Endothelial cell of umbilical vein (primary cell): ENCODE results near the gene CLTC. TPM values are rescaled to one million over a fixed set of nuclear protein-coding genes. Genes with fewer than 3 reads are reported as not detected.
"Not testable (repeated sequence)": the region's sequence is repeated elsewhere in the genome, so short reads cannot be mapped to it uniquely, and the experiment has no call there.

Source experiments
- BruUV-seq: library from RNA; stranded (reverse); fragments of 400-500 nt; replicated peaks from 2 replicates; lab custom pipeline; 2021; lab: Mats Ljungman, UMichigan
- CTCF ChIA-PET: fragments of 300-600, 350-600 bp; sonication (Branson Sonifier 250); formaldehyde crosslinking; loops from one replicate; lab custom pipeline; 2021; ENCODE audit warnings: antibody characterized with exemption, inconsistent platforms; lab: Charles Lee
- POLR2A ChIA-PET: fragments of 300-600, 350-600 bp; sonication (Branson Sonifier 250); formaldehyde crosslinking; loops from one replicate; lab custom pipeline; 2021; ENCODE audit warnings: antibody characterized with exemption, inconsistent platforms; lab: Charles Lee
- DNase-seq: peaks from one replicate; pipeline ENCODE4 v3.0.0-alpha.2; 2011; ENCODE audit warnings: low read depth, low spot score
- FAIRE-seq: peaks from 2 replicates; lab custom pipeline; 2011; peaks lifted over from hg19 to GRCh38; lab: Jason Lieb, UNC
- H2AFZ ChIP-seq: 2 replicates; pipeline ENCODE4 v1.6.0; 2012; ENCODE audit warnings: low read depth, low read length, control low read depth, inconsistent platforms
- H3K27ac ChIP-seq: 2 replicates; pipeline ENCODE4 v1.5.1; 2011; ENCODE audit warnings: low read depth, mild to moderate bottlenecking, control low read depth, low read length, moderate library complexity; ENCODE audit not compliant: insufficient read depth
- H3K27me3 ChIP-seq, 2 experiments: 2 replicates each; pipeline versions ENCODE4 v1.6.0 to v1.6.1; 2011; ENCODE audit warnings: low read length in 2 of 2, mixed read lengths in 1 of 2; ENCODE audit not compliant: control insufficient read depth in 2 of 2, insufficient read depth in 2 of 2
- H3K36me3 ChIP-seq, 2 experiments: 2 replicates in 1 of 2; 3 replicates in 1 of 2; pipeline ENCODE4 v1.5.1; 2011; ENCODE audit warnings: low read length in 2 of 2, mild to moderate bottlenecking in 1 of 2, moderate library complexity in 1 of 2; ENCODE audit not compliant: control insufficient read depth in 2 of 2, insufficient read depth in 2 of 2; ENCODE audit errors: extremely low read depth in 1 of 2
- H3K4me1 ChIP-seq: 3 replicates; pipeline ENCODE4 v1.5.1; 2011; ENCODE audit warnings: mild to moderate bottlenecking, low read length; ENCODE audit not compliant: control insufficient read depth, insufficient read depth; ENCODE audit errors: extremely low read depth
- H3K4me2 ChIP-seq: 2 replicates; pipeline ENCODE4 v1.6.1; 2011; ENCODE audit warnings: low read length, control low read depth, mixed read lengths; ENCODE audit not compliant: insufficient read depth
- H3K4me3 ChIP-seq, 3 experiments: fragments of 200-600 bp in 1 of 3; sonication (generic), shearing (Covaris generic) in 1 of 3; replicated peaks in 1 of 3; 2 replicates each; pipeline ENCODE4 v1.5.1; 2011 to 2016; ENCODE audit warnings: control low read depth in 3 of 3, low read length in 3 of 3, mild to moderate bottlenecking in 2 of 3, inconsistent platforms in 1 of 3, low read depth in 1 of 3, moderate library complexity in 1 of 3; ENCODE audit not compliant: insufficient read depth in 1 of 3
- H3K79me2 ChIP-seq: 2 replicates; pipeline ENCODE4 v1.6.0; 2012; ENCODE audit warnings: low read length, inconsistent platforms; ENCODE audit not compliant: control insufficient read depth, insufficient read depth
- H3K9ac ChIP-seq: replicated peaks from 2 replicates; pipeline ENCODE3; 2011; ENCODE audit warnings: low read length, control low read depth; ENCODE audit not compliant: insufficient read depth; ENCODE audit errors: extremely low read depth
- H3K9me1 ChIP-seq: replicated peaks from 3 replicates; pipeline ENCODE4 v1.6.0; 2011; ENCODE audit warnings: mild to moderate bottlenecking, low read length; ENCODE audit not compliant: control insufficient read depth, insufficient read depth; ENCODE audit errors: extremely low read depth
- H3K9me3 ChIP-seq: replicated peaks from 2 replicates; pipeline ENCODE4 v1.5.1; 2012; ENCODE audit warnings: low read length, inconsistent platforms; ENCODE audit not compliant: control insufficient read depth, insufficient read depth
- H4K20me1 ChIP-seq: replicated peaks from 2 replicates; pipeline ENCODE3; 2011; ENCODE audit warnings: mild to moderate bottlenecking, low read length; ENCODE audit not compliant: control insufficient read depth, insufficient read depth; ENCODE audit errors: extremely low read depth
- FOS ChIP-seq: IDR thresholded peaks from 2 replicates; pipeline ENCODE4 v1.6.1; 2011; ENCODE audit warnings: mild to moderate bottlenecking, low read length, moderate library complexity, borderline replicate concordance; ENCODE audit not compliant: insufficient read depth
- GATA2 ChIP-seq: IDR thresholded peaks from 2 replicates; pipeline ENCODE4 v1.7.0; 2011; ENCODE audit warnings: low read depth, mild to moderate bottlenecking, moderate library complexity, mixed read lengths, low read length; ENCODE audit not compliant: insufficient read length, insufficient read depth
- dilution Hi-C: fragments of 300-500 bp; cut with MboI; formaldehyde crosslinking; loops from one replicate; pipeline ENCODE4 v1.15.0; 2019; ENCODE audit warnings: low sequenced_read_pairs; ENCODE audit not compliant: extremely low pct_ligation_motif_present
- intact Hi-C: fragments of 100-400 bp; cut with micrococcal nuclease; formaldehyde crosslinking; loops from one replicate; pipeline ENCODE4 v1.10.0; 2022
- polyA plus RNA-seq, 4 experiments: library from polyadenylated mRNA; depleted of rRNA in 3 of 4; stranded (reverse) in 3 of 4; unstranded in 1 of 4; fragments of >200 nt; gene quantifications; 2 replicates each; pipeline versions ENCODE4 v1.2.1 to v1.2.3, GENCODE V29; 2011 to 2012; ENCODE audit warnings: missing spikeins in 1 of 4
- total RNA-seq: library from RNA; stranded (reverse); gene quantifications from 2 replicates; pipeline ENCODE4 v1.2.3, GENCODE V29; 2021
- TF ChIP-seq, protein P1 (sequence below): IDR thresholded peaks from 2 replicates; pipeline ENCODE4 v1.6.1; 2011; ENCODE audit not compliant: insufficient read depth, insufficient read length

CLTC gene
- total and polyA plus RNA-seq, 2 donors (not counting 3 experiments of a cell fraction or from before 2014, with no cell fraction given), result 164 to 326 TPM

DNA sequence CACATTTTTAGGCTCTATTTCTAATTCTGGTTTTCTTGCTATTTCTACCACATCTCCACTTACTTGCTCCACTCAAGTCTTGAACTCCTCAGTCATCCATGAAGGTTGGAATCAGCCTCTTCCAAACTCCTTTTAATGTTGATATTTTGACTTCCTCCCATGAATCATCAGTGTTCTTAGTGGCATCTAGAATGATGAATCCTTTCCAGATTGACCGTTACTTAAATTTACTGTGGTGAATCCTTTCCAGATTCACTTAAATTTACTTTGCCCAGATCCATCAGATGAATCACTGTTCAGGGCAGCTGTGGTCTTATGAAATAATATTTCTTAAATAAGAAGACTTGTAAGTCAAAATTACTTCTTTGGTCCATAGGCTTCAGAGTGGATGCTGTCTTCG is 32.4 kb downstream of the CLTC start:
- no peak overlapping the region for H3K9ac ChIP-seq
- CTCF ChIA-PET, result no interaction called here
- H4K20me1 ChIP-seq, result no peaks in the 10 kb centered on the region
- TF ChIP-seq GATA2 (no peak), FOS (peak; percentile 16)
- TF ChIP-seq, protein P1, sequence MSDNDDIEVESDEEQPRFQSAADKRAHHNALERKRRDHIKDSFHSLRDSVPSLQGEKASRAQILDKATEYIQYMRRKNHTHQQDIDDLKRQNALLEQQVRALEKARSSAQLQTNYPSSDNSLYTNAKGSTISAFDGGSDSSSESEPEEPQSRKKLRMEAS, result no peak
- H3K4me2 ChIP-seq, result no peak overlapping the region
- no peak overlapping the region for H3K27ac ChIP-seq
- H3K36me3 ChIP-seq, result peaks cover 15 to 56% of the 10 kb centered on the region in 2 experiments
- POLR2A ChIA-PET, result no interaction called here
- H3K9me3 ChIP-seq, result no peaks in the 10 kb centered on the region
- H3K79me2 ChIP-seq, result peaks cover 67% of the 10 kb centered on the region
- FAIRE-seq (no peak), DNase-seq (no peak)
- intact Hi-C loops (no loop called here), dilution Hi-C loops (no loop called here)
- peaks cover 8% of the 10 kb centered on the region for H3K4me1 ChIP-seq
- no peak overlapping the region for H2AFZ ChIP-seq
- H3K4me3 ChIP-seq, result no peak overlapping the region
- no peaks in the 10 kb centered on the region for H3K9me1 ChIP-seq
- no peaks in the 10 kb centered on the region for H3K27me3 ChIP-seq
- no TSS peak for BruUV-seq

DNA sequence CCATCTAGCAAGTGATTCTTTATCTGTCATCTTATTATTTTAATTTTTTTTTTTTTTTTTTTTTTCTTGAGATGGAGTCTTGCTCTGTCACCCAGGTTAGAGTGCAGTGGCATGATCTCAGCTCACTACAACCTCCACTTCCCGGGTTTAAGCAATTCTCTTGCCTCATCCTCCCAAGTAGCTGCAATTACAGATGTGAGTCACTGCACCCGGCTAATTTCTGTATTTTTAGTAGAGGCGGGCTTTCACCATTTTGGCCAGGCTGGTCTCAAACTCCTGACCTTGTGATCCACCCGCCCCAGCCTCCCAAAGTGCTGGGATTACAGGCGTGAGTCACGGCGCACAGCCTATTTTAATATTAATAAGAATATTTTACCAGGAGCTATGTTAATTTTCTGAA is 36.9 kb downstream of the CLTC start:
- DNase-seq, intact Hi-C loops, H2AFZ ChIP-seq, H3K4me2 ChIP-seq, H3K4me3 ChIP-seq, dilution Hi-C loops, H3K27ac ChIP-seq, H3K9me3 ChIP-seq, H3K9ac ChIP-seq, H3K27me3 ChIP-seq, FAIRE-seq, H3K9me1 ChIP-seq, H3K4me1 ChIP-seq, BruUV-seq, H4K20me1 ChIP-seq, POLR2A ChIA-PET: not testable (repeated sequence)
- Histone ChIP-seq H3K36me3 (peaks cover 19 to 43% of the 10 kb centered on the region in 2 experiments), H3K79me2 (peaks cover 38% of the 10 kb centered on the region)
- CTCF ChIA-PET, result interaction anchor here (0.6 to 1.5 kb wide), 3 partner anchors 14 to 45 kb away, joined by 3 to 4 read pairs (median 3); no protein-coding TSS in a partner anchor
